HG03342 (cell line): Measurements from ENCODE around the gene HDGFL1.

Experiments used
- ATAC-seq: cut with Tn5 transposase; IDR thresholded peaks from one replicate; pipeline ENCODE4 v1.9.1; 2021; ENCODE audit warnings: mild to moderate bottlenecking, moderate library complexity; ENCODE audit not compliant: unreplicated experiment

The HDGFL1 gene

GRCh38 chr6:22589118-22589517 lies 19.8 kb downstream of the HDGFL1 start:
- no peak for ATAC-seq

- ATAC-seq, result no peak
These were observed 21.1 kb downstream of the HDGFL1 start for GRCh38 chr6:22590423-22590822.

GRCh38 chr6:22593895-22594294 lies 24.5 kb downstream of the HDGFL1 start:
- ATAC-seq, result no peak

GRCh38 chr6:22596011-22596410 lies 26.6 kb downstream of the HDGFL1 start:
- ATAC-seq, result no peak

- ATAC-seq, result no peak
These were observed 29.0 kb downstream of the HDGFL1 start for GRCh38 chr6:22598339-22598738.

- ATAC-seq, result no peak
These were observed 30.7 kb downstream of the HDGFL1 start for GRCh38 chr6:22600059-22600458.

- ATAC-seq, result no peak
These were observed 32.6 kb downstream of the HDGFL1 start for GRCh38 chr6:22601984-22602383.

GRCh38 chr6:22605736-22606135 lies 36.4 kb downstream of the HDGFL1 start:
- ATAC-seq, result no peak

GRCh38 chr6:22610127-22610526 lies 40.8 kb downstream of the HDGFL1 start:
- ATAC-seq, result no peak

GRCh38 chr6:22612236-22612635 lies 42.9 kb downstream of the HDGFL1 start:
- no peak for ATAC-seq

- no peak for ATAC-seq
These were observed 43.7 kb downstream of the HDGFL1 start for GRCh38 chr6:22613051-22613450.

- ATAC-seq, result no peak
These were observed 44.3 kb downstream of the HDGFL1 start for GRCh38 chr6:22613695-22614094.

- no peak for ATAC-seq
These were observed 45.2 kb downstream of the HDGFL1 start for GRCh38 chr6:22614547-22614946.

- no peak for ATAC-seq
These were observed 51.7 kb downstream of the HDGFL1 start for GRCh38 chr6:22621028-22621427.
